Large intestine (tissue), 3 donors: ENCODE data around the gene GPR137B. TPM values are rescaled to one million over a fixed set of nuclear protein-coding genes. Genes with fewer than 3 reads are reported as not detected.

Experiments
- DNase-seq, 2 donors: peaks; one replicate each; pipeline versions ENCODE4 v3.0.0 to v3.0.0-alpha.2; 2013
- H3K27ac ChIP-seq: one replicate; pipeline ENCODE4 v1.5.1; 2013; ENCODE audit warnings: low read length
- H3K27me3 ChIP-seq: 2 replicates; pipeline ENCODE4 v1.6.1; 2013; ENCODE audit warnings: low read length; ENCODE audit not compliant: control insufficient read depth, insufficient read depth
- H3K36me3 ChIP-seq: 2 replicates; pipeline ENCODE4 v1.6.1; 2013; ENCODE audit warnings: low read length; ENCODE audit not compliant: control insufficient read depth, insufficient read depth
- H3K4me1 ChIP-seq: one replicate; pipeline ENCODE4 v1.6.1; 2013; ENCODE audit warnings: low read length; ENCODE audit not compliant: control insufficient read depth, insufficient read depth
- H3K4me3 ChIP-seq: one replicate; pipeline ENCODE4 v1.5.1; 2013; ENCODE audit warnings: low read length
- H3K9me3 ChIP-seq: one replicate; pipeline ENCODE4 v1.6.1; 2013; ENCODE audit warnings: mild to moderate bottlenecking, low read depth, low read length, moderate library complexity; ENCODE audit not compliant: control insufficient read depth
- WGBS: methylation state at CpG from one replicate; pipeline ENCODE4 v1.1.5; 2013; ENCODE audit warnings: low lambda C conversion rate; ENCODE audit not compliant: insufficient coverage; 5-methylcytosine and 5-hydroxymethylcytosine counted together
- polyA plus RNA-seq: library from polyadenylated mRNA; unstranded; fragments of 120-200 nt; gene quantifications from one replicate; pipeline ENCODE4 v1.2.1, GENCODE V29; 2013

The GPR137B gene
- polyA plus RNA-seq, 1 donor, result 7.6 TPM

DNA sequence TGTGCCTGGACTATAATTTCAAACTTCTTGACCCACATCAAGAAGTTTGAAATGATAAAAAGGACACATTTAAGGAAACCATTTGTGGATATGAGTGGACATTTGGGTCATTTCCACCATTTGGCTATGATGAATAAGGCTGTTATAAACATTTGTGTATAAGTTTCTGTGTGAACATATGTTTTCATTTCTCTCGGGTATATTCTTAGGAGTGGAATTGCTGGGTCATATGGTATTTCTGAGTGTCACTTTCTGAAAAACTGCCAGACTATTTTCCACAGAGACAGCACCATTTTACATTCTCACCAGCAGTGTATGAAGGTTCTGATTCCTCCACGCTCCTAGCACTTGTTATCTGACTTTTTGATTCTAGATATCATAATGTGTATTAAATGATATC lies 50.8 kb downstream of the GPR137B start:
- no peak for DNase-seq
- Histone ChIP-seq H3K27ac (no peak overlapping the region), H3K4me1 (no peaks in the 10 kb centered on the region), H3K36me3 (peaks cover 2% of the 10 kb centered on the region), H3K27me3 (no peaks in the 10 kb centered on the region), H3K4me3 (no peak overlapping the region), H3K9me3 (no peaks in the 10 kb centered on the region)
- 83% methylated on average over 1 of the region's 2 CpGs for WGBS

DNA sequence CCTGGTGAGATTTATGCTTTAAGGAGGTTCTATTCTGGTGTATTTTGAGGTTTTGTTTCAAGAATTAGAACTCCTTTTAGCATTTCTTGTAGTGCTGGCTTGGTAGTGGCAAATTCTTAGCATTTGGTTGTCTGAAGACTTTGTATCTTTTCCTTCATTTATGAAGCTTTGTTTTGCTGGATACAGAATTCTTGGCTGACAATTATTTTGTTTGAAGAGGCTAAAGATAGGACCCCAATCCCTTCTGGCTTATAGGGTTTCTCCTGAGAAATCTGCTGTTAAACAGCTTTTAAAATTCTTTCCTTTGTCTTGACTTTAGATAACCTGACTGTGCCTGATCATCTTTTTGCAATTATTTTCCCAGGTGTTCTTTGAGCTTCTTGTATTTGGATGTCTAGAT lies 58.6 kb downstream of the GPR137B start:
- no peak overlapping the region for H3K27ac ChIP-seq
- no peak overlapping the region for H3K4me3 ChIP-seq
- H3K4me1 ChIP-seq, result no peaks in the 10 kb centered on the region
- H3K9me3 ChIP-seq, result peaks cover 5% of the 10 kb centered on the region
- H3K27me3 ChIP-seq, result no peaks in the 10 kb centered on the region
- DNase-seq, result no peak
- peaks cover 6% of the 10 kb centered on the region for H3K36me3 ChIP-seq

DNA sequence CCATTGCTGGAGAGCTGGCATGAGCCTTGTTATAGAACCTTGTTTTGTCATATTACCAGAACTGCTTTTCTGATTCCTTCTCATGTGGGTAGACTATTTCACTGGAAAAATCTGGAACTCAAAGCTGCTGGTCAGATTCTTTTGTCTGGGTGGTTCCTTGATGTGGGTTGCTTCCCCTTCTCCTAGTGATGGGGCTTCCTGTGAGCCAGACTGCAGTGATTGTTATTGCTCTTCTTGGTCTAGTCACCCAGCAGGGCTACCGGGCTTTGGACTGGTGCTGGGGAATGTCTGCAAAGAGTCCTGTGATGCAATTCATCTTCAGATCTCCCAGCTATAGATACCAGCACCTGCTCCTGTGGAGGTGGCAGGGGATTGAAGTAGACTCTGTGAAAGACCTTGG lies 59.4 kb downstream of the GPR137B start:
- no peak overlapping the region for H3K4me3 ChIP-seq
- no peak for DNase-seq
- H3K4me1 ChIP-seq, result no peaks in the 10 kb centered on the region
- H3K9me3 ChIP-seq, result peaks cover 5% of the 10 kb centered on the region
- peaks cover 6% of the 10 kb centered on the region for H3K36me3 ChIP-seq
- no peak overlapping the region for H3K27ac ChIP-seq
- no CpG with 5 or more reads among the region's 1 CpG for WGBS
- H3K27me3 ChIP-seq, result no peaks in the 10 kb centered on the region

DNA sequence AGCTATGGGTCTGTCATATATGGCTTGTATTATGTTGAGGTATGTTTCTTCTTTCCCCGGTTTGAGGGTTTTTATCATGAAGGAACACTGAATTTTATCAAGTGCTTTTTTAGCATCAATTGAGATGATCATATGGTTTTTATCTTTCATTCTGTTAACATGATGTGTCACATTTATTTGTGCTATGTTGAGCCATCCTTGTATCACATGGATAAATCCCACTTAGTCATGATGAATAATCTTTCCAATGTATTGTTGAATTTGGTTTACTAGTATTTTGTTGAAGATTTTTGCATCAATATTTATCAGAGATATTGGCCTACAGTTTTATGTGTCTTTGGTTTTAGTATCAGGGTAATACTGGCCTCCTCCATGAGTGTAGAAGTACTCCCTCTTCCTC lies 61.7 kb downstream of the GPR137B start:
- DNase-seq, result no peak
- peaks cover 6% of the 10 kb centered on the region for H3K36me3 ChIP-seq
- H3K27ac ChIP-seq, result no peak overlapping the region
- H3K9me3 ChIP-seq, result peaks cover 5% of the 10 kb centered on the region
- H3K4me3 ChIP-seq, result no peak overlapping the region
- WGBS, result no CpG with 5 or more reads among the region's 1 CpG
- no peaks in the 10 kb centered on the region for H3K4me1 ChIP-seq
- no peaks in the 10 kb centered on the region for H3K27me3 ChIP-seq

DNA sequence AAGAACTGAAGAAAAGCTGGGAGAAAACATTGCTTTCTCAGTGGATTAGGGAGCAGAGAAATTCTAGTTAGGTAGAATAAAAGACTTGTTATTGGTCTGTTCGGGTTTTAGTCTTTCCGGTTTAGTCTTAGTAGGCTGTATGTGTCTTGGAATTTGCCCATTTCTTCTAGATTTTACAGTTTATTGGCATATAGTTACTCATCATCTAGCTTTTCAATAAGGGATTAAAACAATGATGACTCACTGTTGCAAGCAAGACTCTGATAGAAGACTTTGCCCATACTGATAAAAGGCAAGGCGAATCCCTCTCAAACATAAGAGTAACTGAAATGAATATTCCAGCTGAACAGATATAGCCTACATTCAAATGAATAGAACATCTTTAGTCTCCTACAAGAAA lies 62.3 kb downstream of the GPR137B start:
- Histone ChIP-seq H3K36me3 (peaks cover 6% of the 10 kb centered on the region), H3K27me3 (no peaks in the 10 kb centered on the region), H3K4me1 (no peaks in the 10 kb centered on the region), H3K27ac (no peak overlapping the region), H3K4me3 (no peak overlapping the region), H3K9me3 (peaks cover 5% of the 10 kb centered on the region)
- DNase-seq, result peak in 1 of 2 donors; percentile 12
- 80% methylated on average over 2 of the region's 3 CpGs for WGBS

DNA sequence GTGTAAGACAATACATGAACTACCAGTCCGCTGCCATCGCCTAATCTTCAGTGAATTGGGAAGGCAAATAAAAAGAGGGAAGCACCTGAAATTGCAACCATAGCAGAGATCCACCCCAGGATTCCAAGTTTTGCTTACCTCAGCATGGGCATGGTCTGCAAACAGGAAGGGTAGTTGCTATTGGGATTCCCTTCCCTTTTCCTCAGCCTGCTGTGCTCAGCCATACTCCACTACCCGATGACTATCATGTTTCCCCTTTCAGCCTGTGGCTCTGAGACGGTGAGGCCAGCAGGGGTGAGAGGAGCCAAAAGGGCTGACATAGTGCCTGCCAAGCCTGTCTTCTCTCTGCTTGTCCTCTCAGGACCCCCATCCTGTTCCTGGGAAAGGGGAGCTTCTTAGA lies 64.2 kb downstream of the GPR137B start:
- no peak overlapping the region for H3K27ac ChIP-seq
- no peaks in the 10 kb centered on the region for H3K27me3 ChIP-seq
- DNase-seq, result no peak
- H3K4me3 ChIP-seq, result no peak overlapping the region
- H3K36me3 ChIP-seq, result peaks cover 6% of the 10 kb centered on the region
- H3K9me3 ChIP-seq, result peaks cover 5% of the 10 kb centered on the region
- WGBS, result 100% methylated on average over 2 of the region's 4 CpGs
- H3K4me1 ChIP-seq, result no peaks in the 10 kb centered on the region

DNA sequence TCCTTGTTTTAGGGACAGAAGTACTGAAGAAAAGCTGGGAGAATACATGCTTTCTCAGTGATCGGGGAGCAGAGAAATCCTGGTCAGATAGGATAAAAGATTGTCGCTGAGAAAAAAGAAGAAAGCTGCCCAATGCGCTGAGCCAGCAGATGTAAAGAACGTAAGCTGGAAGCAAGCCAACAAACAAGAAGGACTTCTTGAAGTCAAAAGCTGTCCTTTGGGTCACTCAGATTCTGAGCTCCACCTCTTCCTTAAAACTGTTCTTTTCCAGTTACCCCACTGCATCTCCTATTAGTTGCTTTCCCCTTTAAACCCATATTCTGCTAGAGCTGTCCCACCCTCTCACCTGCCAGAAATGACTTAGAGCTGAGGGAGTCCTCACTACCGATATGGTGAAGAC lies 64.8 kb downstream of the GPR137B start:
- peaks cover under 1% of the 10 kb centered on the region for H3K9me3 ChIP-seq
- H3K4me3 ChIP-seq, result no peak overlapping the region
- H3K27me3 ChIP-seq, result no peaks in the 10 kb centered on the region
- no peaks in the 10 kb centered on the region for H3K4me1 ChIP-seq
- 90% methylated on average over 2 of the region's 5 CpGs for WGBS
- no peak for DNase-seq
- H3K27ac ChIP-seq, result no peak overlapping the region
- H3K36me3 ChIP-seq, result peaks cover 3% of the 10 kb centered on the region

DNA sequence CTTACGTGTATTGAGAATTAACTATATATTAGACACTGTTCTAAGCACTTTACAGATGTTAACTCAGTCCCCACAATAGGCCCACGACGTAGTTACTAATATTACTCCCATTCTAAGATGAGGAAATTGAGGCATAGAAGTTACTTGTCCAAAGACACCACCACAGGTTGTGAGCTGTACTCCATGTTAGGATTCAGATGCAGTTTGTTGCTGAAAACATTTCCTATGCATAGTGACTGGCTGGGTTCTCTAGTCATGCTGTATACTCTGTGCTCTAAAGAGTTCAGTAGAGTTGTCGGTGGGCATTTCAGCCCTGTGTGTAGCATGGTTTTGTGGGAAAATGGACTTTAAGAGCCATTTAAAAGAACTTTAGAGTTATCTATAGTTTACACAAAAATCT lies 65.2 kb downstream of the GPR137B start:
- DNase-seq, result no peak
- H3K4me1 ChIP-seq, result no peaks in the 10 kb centered on the region
- no peaks in the 10 kb centered on the region for H3K36me3 ChIP-seq
- H3K9me3 ChIP-seq, result no peaks in the 10 kb centered on the region
- H3K27me3 ChIP-seq, result no peaks in the 10 kb centered on the region
- H3K4me3 ChIP-seq, result no peak overlapping the region
- no CpG with 5 or more reads among the region's 4 CpGs for WGBS
- H3K27ac ChIP-seq, result no peak overlapping the region

DNA sequence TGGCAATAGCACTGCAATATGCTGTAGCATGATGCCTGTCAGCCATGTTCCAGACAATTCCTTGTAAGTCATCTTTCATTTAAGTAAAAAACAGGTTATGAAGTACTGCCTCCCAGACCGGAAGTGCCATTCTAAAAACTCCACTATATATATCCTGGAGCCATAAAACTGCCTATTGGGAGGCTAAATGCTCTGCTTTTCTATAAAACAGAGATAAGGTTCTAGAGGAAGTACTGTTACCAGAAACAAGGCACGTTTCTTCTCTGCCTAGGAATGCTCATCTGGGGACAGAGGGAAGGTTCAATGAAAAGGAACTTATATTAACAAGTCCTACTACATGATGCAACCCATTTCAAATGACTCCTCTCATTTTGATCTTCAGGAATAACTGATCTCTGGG lies 66.8 kb downstream of the GPR137B start:
- Histone ChIP-seq H3K27ac (no peak overlapping the region), H3K9me3 (no peaks in the 10 kb centered on the region), H3K27me3 (no peaks in the 10 kb centered on the region), H3K36me3 (no peaks in the 10 kb centered on the region), H3K4me1 (no peaks in the 10 kb centered on the region), H3K4me3 (no peak overlapping the region)
- WGBS, result 0% methylated on average over 1 of the region's 2 CpGs
- DNase-seq, result no peak

DNA sequence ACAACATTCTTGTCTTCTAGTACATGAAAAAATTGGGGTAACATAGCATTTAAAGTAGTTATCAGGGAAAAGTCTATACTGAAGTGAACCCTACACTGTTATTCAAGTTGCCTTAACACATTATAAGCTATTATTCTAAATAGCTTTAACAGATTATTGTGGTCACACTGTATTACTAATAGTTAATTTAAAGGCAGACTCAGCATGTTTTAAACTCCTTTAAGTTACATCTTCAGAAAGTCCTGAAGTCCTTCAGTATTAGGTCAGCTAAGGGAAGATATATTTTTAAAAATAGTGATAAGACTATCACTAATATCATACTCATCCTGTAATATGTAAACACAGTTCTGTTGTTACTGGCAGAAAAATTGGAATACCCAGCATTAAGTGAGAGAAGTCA lies 67.4 kb downstream of the GPR137B start:
- H3K27ac ChIP-seq, result no peak overlapping the region
- H3K9me3 ChIP-seq, result no peaks in the 10 kb centered on the region
- no peaks in the 10 kb centered on the region for H3K27me3 ChIP-seq
- no peak for DNase-seq
- H3K4me3 ChIP-seq, result no peak overlapping the region
- H3K36me3 ChIP-seq, result no peaks in the 10 kb centered on the region
- no peaks in the 10 kb centered on the region for H3K4me1 ChIP-seq

DNA sequence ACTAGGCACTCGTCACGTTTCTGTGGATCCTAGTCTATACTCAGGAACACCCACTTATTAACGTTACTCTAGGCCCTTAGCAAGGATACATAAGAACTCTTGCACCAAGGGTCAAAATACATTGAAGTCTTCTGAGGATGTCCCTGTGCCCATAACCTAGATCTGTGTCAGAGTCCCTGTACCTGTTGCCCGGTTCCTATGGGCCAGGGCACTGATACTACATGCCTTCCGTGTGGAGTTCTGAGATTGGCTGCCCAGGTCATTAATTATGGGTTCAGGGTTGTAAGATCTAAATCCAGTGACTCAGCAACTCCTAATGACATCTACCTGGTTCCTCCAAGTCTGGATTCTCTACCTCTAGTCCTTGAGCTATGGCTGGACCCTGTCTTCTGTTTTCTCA lies 69.5 kb downstream of the GPR137B start:
- Histone ChIP-seq H3K36me3 (no peaks in the 10 kb centered on the region), H3K27me3 (no peaks in the 10 kb centered on the region), H3K27ac (no peak overlapping the region), H3K4me1 (no peaks in the 10 kb centered on the region), H3K4me3 (no peak overlapping the region), H3K9me3 (no peaks in the 10 kb centered on the region)
- WGBS, result 100% methylated on average over 1 of the region's 5 CpGs
- no peak for DNase-seq
